GF-D8 (cell line): ENCODE results near the gene SPAG9.

Source experiments
- DNase-seq: peaks from one replicate; lab custom pipeline; 2025; lab: John Stamatoyannopoulos, UW

Gene SPAG9

GRCh38 chr17:51035431-51035830 lies 85.2 kb downstream of the SPAG9 start:
- peak; percentile 58 for DNase-seq

DNA sequence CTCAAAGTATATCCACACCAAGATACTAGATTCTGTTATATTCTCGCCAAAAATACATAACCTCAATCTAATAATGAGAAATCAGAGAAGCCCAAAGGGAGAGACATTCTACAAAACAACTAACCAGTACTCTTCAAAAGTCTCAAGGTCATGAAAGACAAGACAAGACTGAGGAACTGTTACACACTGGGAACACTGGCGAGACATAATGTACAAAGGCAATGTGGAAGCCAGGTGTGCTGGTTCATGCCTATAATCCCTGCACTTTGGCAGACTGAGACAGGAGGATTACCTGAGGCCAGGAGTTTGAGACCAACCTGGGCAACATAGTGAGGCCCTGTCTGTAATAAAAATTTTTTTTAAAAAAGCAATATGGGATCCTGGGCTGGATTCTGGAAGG lies 85.9 kb downstream of the SPAG9 start:
- DNase-seq, result no peak

- no peak for DNase-seq
Observed at GRCh38 chr17:51032850-51033249, 87.8 kb downstream of the SPAG9 start.

DNA sequence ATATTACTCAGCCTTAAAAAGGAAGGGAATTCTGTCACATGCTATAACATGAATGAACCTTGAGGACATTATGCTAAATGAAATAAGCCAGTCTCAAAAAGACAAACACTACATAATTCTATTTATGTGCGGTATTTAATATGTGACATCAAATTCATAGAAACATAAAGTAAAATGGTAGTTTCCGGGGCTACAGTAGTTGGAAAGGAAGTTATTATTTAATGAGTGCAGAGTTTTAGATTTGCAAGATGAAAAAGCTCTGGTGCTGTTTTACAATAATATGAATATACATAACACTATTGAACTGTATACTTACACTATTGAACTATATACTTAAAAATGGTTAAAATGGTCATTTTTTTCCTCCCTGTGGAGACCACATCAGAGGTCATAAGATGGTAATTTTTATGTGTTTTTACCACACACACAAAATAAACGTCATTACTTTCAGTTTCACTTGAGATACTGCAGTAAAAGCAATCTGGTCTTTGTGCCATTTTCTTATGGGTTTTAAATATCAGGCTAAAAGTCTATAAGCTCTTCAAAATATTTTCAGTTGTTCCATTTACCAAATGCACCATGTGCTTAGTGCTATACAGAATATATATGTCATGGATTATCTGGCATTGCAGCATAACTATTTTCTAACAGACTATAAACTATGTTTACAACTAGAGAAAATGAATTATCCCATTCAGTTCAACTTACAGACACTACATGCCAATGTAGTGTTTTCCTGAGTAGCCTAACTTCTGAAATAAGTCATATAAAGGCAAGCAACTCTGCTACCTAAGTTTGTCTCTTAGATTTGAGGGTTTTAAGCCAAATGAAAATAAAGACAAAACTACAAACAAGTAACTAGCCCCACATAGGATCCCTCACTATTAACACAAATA lies 90.9 kb downstream of the SPAG9 start:
- no peak for DNase-seq

- DNase-seq, result peak; percentile 2
Observed at GRCh38 chr17:51029142-51029541, 91.5 kb downstream of the SPAG9 start.

DNA sequence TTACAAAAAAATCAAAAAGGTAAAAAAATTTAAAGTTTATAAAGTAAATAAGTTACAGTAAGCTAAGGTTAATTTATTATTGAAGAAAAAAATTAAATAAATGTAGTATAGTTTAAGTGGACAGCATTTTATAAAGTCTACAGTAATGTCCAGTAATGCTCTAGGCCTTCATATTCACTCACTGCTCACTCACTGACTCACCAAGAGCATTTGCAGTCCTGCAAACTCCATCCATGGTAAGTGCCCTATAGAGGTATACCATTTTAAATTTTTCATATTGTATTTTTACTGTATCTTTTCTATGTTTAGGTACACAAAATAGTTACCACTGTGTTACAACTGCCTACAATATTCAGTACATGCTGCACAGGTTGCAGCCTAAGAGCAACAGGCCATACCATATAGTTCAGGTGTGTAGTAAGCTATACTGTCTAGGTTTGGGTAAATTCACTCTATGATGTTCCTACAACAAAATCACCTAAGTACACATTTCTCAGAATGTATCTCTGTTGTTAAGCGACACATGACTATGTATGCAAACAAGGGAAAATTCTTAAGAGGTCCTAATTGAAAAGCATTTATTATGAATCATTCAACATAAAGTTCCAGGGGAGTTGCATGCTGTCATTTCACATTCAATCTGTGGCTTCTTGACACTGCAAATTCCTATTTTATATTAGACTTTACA lies 92.3 kb downstream of the SPAG9 start:
- no peak for DNase-seq

GRCh38 chr17:51018541-51018940 lies 102.1 kb downstream of the SPAG9 start:
- DNase-seq, result no peak

DNA sequence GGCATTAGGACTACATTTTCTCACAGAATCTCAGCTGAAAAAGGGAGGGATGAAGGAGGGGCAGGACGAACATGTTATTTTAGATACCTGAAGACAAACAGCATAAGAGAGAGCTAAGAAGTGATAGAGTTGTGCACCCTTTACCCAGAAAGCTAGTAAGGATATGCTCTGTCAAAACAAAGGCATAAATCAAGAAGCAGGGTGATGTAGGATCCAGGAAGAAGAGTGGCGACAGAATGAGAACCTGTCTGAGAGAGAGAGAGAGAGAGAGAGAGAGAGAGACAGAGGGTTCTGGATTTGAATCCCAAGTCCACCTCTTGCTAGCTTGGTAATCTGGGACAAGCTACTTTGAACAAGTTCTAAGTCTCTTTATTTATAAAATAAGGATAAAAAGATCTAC lies 103.4 kb downstream of the SPAG9 start:
- no peak for DNase-seq

DNA sequence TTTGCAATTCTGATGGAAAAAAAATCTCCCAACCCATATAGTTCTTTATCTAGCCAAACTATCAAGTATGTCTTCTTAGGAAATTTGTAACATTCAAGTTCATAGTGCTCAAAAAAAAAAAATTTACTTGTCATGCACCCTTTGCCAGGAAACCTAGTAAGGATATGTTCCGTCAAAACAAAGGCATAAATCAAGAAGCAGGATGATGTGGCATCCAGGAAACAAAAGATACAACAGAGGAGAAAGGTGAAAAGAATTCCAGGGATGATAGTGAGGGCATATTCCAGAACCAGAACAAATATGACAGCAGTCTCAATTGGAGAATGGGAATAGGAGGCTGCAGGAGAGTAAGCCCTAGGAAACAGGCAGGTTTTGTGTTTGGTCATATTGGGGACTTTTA lies 104.6 kb downstream of the SPAG9 start:
- DNase-seq, result no peak

- no peak for DNase-seq
Observed at GRCh38 chr17:51015145-51015558, 105.5 kb downstream of the SPAG9 start.

- DNase-seq, result no peak
Observed at GRCh38 chr17:51014129-51014528, 106.5 kb downstream of the SPAG9 start.

- no peak for DNase-seq
Observed at GRCh38 chr17:51013322-51013721, 107.3 kb downstream of the SPAG9 start.

GRCh38 chr17:51012538-51012937 lies 108.1 kb downstream of the SPAG9 start:
- no peak for DNase-seq

DNA sequence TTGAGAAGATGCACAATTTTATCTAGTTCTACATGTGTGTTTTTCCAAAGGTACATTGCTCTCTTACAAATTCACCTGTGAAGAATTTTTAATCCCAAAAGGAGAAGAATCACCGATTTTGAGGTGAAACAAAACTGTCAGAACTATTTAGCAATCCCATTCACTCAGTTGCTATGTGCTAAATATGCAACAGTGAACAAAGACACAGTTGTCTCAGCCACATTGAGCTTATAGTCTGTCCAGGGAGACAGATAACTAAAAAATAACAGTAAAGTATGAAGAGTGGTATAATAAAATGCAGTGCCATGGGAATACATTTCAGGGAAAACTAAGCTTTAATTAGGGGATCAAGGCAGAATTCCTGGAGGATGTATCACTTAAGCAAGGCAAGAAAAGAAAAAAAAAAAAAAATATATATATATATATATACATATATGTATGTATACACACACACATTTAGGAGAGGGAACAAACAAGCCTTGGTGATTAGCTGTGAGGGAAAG lies 110.4 kb downstream of the SPAG9 start:
- DNase-seq, result no peak

DNA sequence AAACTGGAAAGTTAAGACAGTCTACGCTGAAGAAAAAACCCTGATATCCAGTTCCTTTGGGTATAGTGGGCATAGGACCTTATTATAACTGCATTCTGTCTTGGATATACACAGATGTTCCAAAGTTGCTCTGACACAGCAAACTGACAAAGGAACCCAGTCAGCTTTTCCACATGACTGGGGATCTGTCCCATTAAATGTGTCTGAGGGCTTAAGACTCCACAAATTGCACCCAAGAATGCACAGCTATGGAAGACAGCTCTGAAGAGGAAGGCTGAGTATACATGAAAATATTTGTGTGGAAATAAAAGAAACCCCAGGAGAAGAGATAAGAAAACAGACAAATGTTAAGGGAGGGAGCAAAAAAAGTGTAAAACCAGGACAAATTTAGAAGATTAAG lies 114.1 kb downstream of the SPAG9 start:
- DNase-seq, result no peak

DNA sequence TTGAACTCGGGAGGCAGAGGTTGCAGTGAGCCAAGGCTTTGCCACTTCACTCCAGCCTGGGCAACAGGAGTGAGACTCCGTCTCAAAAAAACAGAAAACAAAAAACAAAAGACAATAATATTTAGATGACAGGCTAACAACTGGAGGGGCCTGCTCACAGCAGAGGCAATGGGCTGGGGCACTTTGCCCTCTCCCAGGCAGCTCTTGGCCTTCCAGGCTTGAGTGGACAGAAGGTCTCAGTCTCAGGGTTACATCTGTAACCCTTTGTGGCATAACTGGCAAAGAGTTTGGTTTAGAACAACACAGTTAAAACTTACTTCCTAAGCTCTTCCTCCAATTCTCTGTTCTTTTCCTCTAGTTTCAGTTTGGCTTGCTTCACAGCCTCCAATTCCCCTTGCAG lies 114.9 kb downstream of the SPAG9 start:
- no peak for DNase-seq

- no peak for DNase-seq
Observed at GRCh38 chr17:51004249-51004648, 116.4 kb downstream of the SPAG9 start.

DNA sequence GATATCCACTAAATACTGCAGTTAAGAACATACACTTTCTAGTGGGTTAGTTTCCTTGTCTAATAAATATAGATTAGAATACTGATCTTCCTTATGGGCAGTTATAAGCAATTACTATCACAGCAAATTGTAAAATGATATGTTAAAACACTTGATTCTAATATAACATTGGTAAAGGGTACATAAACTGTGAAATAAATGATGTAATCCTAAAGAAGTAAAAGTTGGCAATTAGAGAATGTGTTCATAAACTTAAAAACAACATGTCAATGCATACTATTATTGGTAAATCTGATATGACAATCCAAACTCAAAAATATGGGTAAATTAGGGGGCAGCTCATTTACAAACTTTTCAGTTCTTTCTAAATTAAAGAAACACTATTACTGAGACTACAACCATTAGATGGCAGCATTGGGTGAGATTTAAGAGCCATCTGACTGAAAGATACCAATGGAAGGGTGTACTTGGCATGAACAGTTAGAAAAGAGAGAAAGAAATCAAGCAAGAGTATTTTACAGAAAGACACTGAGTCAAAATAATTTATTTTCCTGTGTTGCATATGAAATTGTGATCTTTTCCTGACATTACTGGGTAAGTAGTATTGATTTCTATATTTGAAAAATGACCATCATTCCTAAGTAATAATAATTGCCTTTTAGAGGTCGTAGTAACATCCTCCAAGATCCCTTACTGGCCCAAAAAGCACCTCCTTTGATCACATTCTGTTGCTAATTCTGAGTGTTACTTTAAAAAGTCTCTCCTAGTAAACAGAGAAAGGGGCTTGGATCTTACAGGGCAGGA lies 119.6 kb downstream of the SPAG9 start:
- DNase-seq, result peak; percentile 49

DNA sequence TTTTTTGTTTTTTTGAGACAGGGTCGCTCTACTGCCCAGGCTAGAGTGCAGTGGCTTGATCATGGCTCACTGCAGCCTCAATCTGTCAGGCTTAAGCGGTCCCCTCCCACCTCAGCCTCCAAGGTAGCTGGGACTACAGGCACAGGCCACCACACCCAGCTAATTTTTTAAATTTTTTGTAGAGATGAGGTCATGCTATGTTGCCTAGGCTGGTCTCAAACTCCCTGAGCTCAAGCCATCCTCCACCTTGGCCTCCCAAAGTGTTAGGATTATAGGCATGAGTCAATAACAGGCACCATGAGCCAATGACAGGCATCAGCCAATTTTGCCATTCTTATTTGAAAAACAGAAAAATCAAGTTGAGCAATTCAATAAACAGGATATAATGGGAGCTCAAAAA lies 125.0 kb downstream of the SPAG9 start:
- no peak for DNase-seq

- no peak for DNase-seq
Observed at GRCh38 chr17:50993544-50993943, 127.1 kb downstream of the SPAG9 start.

GRCh38 chr17:50989149-50989548 lies 131.5 kb downstream of the SPAG9 start:
- DNase-seq, result no peak

DNA sequence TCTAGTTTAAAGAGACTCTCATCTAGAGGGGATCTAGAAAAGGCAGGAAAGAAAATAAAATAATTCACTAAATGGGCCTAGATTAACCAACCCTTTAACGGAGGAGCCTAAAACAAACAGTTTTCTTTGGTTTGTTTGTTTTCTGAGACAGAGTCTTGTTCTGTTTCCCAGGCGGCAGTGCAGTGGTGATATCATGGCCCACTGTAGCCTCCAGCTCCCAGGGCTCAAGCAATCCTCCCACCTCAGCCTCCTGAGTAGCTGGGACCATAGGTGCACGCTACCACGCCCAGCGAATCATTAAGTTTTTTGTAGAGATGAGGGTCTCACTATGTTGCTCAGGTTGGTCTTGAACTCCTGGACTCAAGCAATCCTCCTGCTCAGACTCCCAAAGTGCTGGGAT lies 132.2 kb downstream of the SPAG9 start:
- DNase-seq, result no peak
